VCaP (cell line): ENCODE data around the gene ADGRG7.

Experiments used
- H3K27ac ChIP-seq: fragments of 450-650 bp; 2 replicates; pipeline ENCODE4 v1.5.1; 2017
- CTCF ChIP-seq: fragments of 450-650 bp; conservative IDR thresholded peaks from 2 replicates; pipeline ENCODE4 v1.5.1; 2017; ENCODE audit warnings: mild to moderate bottlenecking, moderate library complexity

The ADGRG7 gene

DNA sequence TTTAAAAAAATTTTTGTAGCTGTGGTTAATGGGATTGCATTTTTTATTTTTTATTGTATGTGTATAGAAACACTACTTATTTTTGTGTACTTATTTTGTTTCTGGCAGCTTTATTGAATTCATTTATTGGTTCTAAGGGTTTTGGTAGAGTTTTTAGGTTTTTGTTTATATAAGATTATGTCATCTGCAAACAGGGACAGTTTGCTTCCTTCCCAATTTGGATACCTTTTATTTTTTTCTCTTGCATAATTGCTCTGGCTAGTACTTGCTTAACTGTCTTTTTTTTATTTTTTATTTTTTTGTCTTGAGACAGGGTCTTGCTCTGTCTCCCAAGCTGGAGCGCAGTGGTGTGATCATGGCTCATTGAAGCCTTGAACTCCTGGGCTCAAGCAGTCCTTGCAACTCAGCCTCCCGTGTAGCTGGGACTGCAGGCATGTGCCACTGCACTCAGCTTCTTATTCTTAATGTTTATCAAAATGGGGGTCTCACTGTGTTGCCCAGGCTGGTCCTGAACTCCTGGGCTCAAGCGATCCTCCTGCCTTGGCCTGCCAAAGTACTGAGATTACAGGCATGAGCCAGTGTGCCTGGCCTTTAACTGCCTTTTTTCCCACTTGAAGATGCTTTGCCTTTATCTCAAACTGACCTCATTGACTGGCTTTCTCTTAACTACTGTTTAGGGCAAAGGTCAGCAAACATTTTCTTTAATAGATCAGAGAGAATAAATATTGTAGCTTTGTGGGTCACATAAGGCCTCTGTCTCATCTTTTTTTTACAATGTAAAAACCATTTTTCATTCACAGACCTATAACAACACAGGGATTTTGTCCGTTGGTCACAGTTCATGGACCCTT lies 108.5 kb downstream of the ADGRG7 start:
- no peak for TF ChIP-seq CTCF
- no peak overlapping the region for H3K27ac ChIP-seq

- no peak for TF ChIP-seq CTCF
Measured at GRCh38 chr3:100719136-100719535, 109.7 kb downstream of the ADGRG7 start.

DNA sequence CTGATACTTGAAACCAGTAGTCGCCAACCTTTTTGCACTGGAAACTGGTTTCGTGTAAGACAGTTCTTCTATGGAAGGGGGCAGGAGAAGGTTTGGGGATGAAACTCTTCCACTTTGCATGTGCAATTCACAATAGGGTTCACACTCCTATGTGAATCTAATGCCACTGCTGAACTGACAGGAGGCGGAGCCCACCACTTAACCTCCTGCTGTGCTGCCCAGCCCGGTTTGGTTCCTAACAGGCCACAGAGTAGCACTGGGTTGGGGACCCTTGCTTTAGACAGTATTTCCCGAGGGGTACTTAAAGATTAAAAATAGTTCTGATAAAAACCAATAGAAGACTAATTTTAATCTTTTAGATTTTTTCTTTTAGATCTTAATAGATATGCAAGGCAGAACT lies 111.0 kb downstream of the ADGRG7 start:
- TF ChIP-seq CTCF, result no peak
- no peak overlapping the region for H3K27ac ChIP-seq

More at GRCh38 chr3:100719136-100719535, 109.7 kb downstream of the ADGRG7 start:
- H3K27ac ChIP-seq, result no peak overlapping the region

DNA sequence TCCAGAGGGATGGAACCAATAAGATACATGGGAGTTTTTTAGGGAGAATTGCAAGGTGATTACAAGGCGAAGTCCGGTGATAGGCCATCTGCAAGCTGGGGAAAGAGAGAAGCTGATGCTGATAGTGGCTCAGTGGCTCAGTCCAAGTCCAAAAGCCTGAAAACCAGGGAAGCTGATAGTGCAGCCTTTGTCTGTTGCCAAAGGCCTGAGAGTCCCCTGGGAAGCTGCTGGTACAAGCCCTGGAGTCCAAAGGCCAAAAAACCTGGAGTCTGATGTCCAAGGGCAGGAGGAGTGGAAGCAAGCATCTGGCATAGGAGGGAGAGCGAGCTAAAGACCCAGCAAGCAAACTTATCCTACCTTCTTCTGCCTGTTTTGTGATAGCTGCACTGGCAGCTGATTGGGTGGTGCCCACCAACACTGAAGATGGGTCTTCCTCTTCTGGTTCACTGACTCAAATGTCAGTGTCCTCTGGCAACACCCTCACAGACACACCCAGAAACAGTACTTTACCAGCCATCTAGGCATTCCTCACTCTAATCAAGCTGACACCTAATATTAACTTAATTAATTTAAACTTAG lies 116.6 kb downstream of the ADGRG7 start:
- no peak overlapping the region for H3K27ac ChIP-seq
- TF ChIP-seq CTCF, result no peak

- TF ChIP-seq CTCF, result no peak
- H3K27ac ChIP-seq, result no peak overlapping the region
Measured at GRCh38 chr3:100726706-100727105, 117.3 kb downstream of the ADGRG7 start.

DNA sequence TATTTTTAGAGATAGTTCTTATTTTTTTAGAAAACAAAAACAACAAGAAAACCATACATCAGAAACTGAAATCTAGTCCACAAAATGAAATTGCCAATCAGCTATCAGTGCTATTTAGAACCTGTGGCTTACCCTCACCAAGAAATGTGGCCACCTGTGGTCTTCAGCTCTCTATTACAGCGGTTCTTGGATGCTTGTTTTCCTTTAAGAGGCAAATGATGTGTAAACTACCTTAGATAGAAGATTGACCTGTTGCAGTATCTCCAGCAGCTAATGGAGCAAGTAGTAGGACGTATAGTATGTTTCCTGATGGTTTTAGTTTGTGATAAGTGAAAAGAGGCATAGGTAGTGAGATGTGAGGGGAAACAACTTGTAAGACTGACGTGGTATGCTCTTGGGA lies 121.1 kb downstream of the ADGRG7 start:
- TF ChIP-seq CTCF, result no peak
- no peak overlapping the region for H3K27ac ChIP-seq

DNA sequence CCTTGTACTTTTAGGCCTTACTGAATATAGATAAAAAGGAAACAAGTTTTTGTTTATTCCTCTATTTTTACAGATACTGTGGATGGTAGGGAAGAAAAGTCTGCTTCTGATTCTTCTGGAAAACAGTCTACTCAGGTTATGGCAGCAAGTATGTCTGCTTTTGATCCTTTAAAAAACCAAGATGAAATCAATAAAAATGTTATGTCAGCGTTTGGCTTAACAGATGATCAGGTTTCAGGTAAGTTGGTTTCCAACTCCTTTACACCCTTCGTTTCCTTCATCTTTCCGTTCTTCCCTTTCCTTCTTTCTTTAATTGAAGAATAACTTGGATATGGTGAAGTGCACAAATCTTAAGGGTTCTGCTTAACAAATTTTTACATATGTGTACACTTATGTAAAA lies 123.0 kb downstream of the ADGRG7 start:
- H3K27ac ChIP-seq, result no peak overlapping the region
- TF ChIP-seq CTCF, result no peak
